Natural killer cell (primary cell): ENCODE results near the gene SAMD5. TPM values are rescaled to one million over a fixed set of nuclear protein-coding genes. Genes with fewer than 3 reads are reported as not detected.

Experiments
- ATAC-seq, 3 donors: fragments of 150-1000 bp in 2 of 3; fragments of 200-7000 bp in 1 of 3; cut with Tn5 transposase; 1 replicate in 1 of 3; 2 replicates in 2 of 3; pipeline ENCODE4 v1.10.0; 2021; ENCODE audit warnings: mild to moderate bottlenecking in 2 of 3, moderate library complexity in 2 of 3
- DNase-seq, 2 donors: peaks; one replicate each; pipeline versions ENCODE4 v3.0.0 to v3.0.0-alpha.2; 2013 to 2021; ENCODE audit warnings: mixed read lengths in 1 of 2
- H3K27ac ChIP-seq: one replicate; pipeline ENCODE4 v1.5.1; 2013; ENCODE audit warnings: mild to moderate bottlenecking, low read length
- H3K27me3 ChIP-seq: one replicate; pipeline ENCODE4 v1.6.1; 2013; ENCODE audit warnings: low read length; ENCODE audit not compliant: control insufficient read depth, insufficient read depth
- H3K36me3 ChIP-seq: one replicate; pipeline ENCODE4 v1.6.1; 2013; ENCODE audit warnings: low read length; ENCODE audit not compliant: control insufficient read depth, insufficient read depth
- H3K4me1 ChIP-seq: one replicate; pipeline ENCODE4 v1.6.1; 2013; ENCODE audit warnings: low read length; ENCODE audit not compliant: control insufficient read depth, insufficient read depth
- H3K4me3 ChIP-seq: one replicate; pipeline ENCODE4 v1.5.1; 2013; ENCODE audit warnings: low read length
- H3K9me3 ChIP-seq: one replicate; pipeline ENCODE4 v1.6.1; 2013; ENCODE audit warnings: low read length; ENCODE audit not compliant: control insufficient read depth, insufficient read depth
- H3K27ac Mint-ChIP-seq, 2 donors: one replicate each; pipeline ENCODE4 v1.8.0; 2022; ENCODE audit warnings: mild to moderate bottlenecking in 2 of 2, mixed read lengths in 2 of 2, moderate library complexity in 1 of 2
- H3K27me3 Mint-ChIP-seq, 2 donors: one replicate each; pipeline ENCODE4 v1.8.0; 2022; ENCODE audit warnings: low read depth in 2 of 2, mixed read lengths in 2 of 2
- H3K36me3 Mint-ChIP-seq: one replicate; pipeline ENCODE4 v1.8.0; 2022; ENCODE audit warnings: mixed read lengths
- H3K4me1 Mint-ChIP-seq, 2 donors: one replicate each; pipeline ENCODE4 v1.8.0; 2022; ENCODE audit warnings: mixed read lengths in 2 of 2
- H3K4me3 Mint-ChIP-seq: one replicate; pipeline ENCODE4 v1.8.0; 2022; ENCODE audit warnings: mild to moderate bottlenecking, moderate library complexity, mixed read lengths
- H3K9me3 Mint-ChIP-seq, 2 donors: one replicate each; pipeline ENCODE4 v1.8.0; 2022; ENCODE audit warnings: mixed read lengths in 2 of 2
- WGBS: methylation state at CpG from one replicate; pipeline ENCODE4 v1.1.7; 2013; ENCODE audit warnings: missing lambda C conversion rate; ENCODE audit not compliant: insufficient coverage; 5-methylcytosine and 5-hydroxymethylcytosine counted together
- intact Hi-C: fragments of 100-400 bp; cut with micrococcal nuclease; formaldehyde crosslinking; loops from one replicate; pipeline ENCODE4 v1.14.2; 2022
- total RNA-seq, 4 donors: library from RNA; stranded (reverse); fragments of 120-200 nt in 1 of 4; gene quantifications; one replicate each; pipeline versions ENCODE4 v1.2.3 to v1.2.4, GENCODE V29; 2013 to 2022
- TF ChIP-seq, protein P1 (sequence below): fragments of 200-600 bp; IDR thresholded peaks from one replicate; pipeline ENCODE4 v1.8.0; 2022; ENCODE audit warnings: antibody characterized with exemption

The SAMD5 gene
- total RNA-seq, 3 donors from 2014 or later (not counting 1 experiment from before 2014, with no cell fraction given), result not detected

DNA sequence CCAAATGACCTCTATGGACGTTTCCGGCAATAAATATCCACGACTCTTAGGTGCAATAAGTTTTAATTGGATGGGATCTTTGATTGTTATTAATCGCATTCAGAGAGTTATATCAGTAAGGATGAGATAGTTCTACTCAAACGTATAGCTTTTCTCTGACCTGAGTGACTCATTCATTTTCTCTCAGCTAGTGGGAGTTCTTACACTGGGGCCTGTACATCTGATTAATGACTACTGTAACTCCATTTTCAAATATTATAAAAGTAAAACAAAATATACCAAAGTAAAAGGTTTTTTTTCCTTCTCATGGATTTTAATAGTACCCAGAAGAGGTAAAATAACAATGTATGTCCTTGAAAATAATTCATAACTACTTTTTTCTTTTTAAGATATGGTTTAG, 41.1 kb upstream of the SAMD5 start:
- Histone ChIP-seq H3K27me3 (no peaks in the 10 kb centered on the region), H3K4me1 (no peaks in the 10 kb centered on the region), H3K36me3 (no peaks in the 10 kb centered on the region), H3K4me3 (no peak overlapping the region), H3K27ac (no peak overlapping the region), H3K9me3 (no peaks in the 10 kb centered on the region)
- peaks cover 0 to 2% of the 10 kb centered on the region in 2 donors for H3K27me3 Mint-ChIP-seq
- WGBS, result 9% methylated on average over 5 of the region's 5 CpGs
- DNase-seq (no peak), ATAC-seq (no peak)
- no peak overlapping the region for H3K27ac Mint-ChIP-seq
- intact Hi-C loops, result no loop called here
- no peak overlapping the region for H3K4me3 Mint-ChIP-seq
- no peaks in the 10 kb centered on the region for H3K36me3 Mint-ChIP-seq
- TF ChIP-seq, protein P1, sequence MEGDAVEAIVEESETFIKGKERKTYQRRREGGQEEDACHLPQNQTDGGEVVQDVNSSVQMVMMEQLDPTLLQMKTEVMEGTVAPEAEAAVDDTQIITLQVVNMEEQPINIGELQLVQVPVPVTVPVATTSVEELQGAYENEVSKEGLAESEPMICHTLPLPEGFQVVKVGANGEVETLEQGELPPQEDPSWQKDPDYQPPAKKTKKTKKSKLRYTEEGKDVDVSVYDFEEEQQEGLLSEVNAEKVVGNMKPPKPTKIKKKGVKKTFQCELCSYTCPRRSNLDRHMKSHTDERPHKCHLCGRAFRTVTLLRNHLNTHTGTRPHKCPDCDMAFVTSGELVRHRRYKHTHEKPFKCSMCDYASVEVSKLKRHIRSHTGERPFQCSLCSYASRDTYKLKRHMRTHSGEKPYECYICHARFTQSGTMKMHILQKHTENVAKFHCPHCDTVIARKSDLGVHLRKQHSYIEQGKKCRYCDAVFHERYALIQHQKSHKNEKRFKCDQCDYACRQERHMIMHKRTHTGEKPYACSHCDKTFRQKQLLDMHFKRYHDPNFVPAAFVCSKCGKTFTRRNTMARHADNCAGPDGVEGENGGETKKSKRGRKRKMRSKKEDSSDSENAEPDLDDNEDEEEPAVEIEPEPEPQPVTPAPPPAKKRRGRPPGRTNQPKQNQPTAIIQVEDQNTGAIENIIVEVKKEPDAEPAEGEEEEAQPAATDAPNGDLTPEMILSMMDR, result no peak
- peaks cover 10 to 11% of the 10 kb centered on the region in 2 donors for H3K9me3 Mint-ChIP-seq
- no peaks in the 10 kb centered on the region for H3K4me1 Mint-ChIP-seq

DNA sequence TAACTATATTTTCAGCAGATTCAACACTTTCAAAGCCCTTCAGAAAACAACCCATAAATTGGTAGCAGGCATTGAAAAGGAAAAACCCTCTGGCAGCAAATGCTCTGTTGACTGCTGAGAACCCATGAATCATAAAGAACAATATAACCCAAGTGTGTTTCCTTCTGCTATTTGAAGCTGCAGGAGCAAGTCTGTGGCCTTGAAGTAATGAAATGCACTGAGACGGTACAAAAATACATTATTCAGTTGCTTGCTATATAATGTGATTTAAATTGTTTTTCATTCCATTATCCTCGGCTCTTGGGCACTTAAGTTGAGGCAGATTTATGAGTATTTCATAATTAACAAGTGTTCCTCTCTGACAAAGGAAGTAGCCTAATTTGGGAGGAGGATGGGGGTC, 40.6 kb upstream of the SAMD5 start:
- TF ChIP-seq, protein P1, result no peak
- H3K36me3 Mint-ChIP-seq, result no peaks in the 10 kb centered on the region
- H3K36me3 ChIP-seq, result no peaks in the 10 kb centered on the region
- H3K27me3 ChIP-seq, result no peaks in the 10 kb centered on the region
- intact Hi-C loops, result no loop called here
- H3K4me1 Mint-ChIP-seq, result no peaks in the 10 kb centered on the region
- H3K9me3 Mint-ChIP-seq, result peaks cover 10 to 11% of the 10 kb centered on the region in 2 donors
- H3K9me3 ChIP-seq, result no peaks in the 10 kb centered on the region
- H3K27ac Mint-ChIP-seq, result no peak overlapping the region
- H3K4me1 ChIP-seq, result no peaks in the 10 kb centered on the region
- WGBS, result 20% methylated on average over 1 of the region's 2 CpGs
- DNase-seq (no peak), ATAC-seq (no peak)
- no peak overlapping the region for H3K4me3 Mint-ChIP-seq
- H3K27me3 Mint-ChIP-seq, result peaks cover 0 to 2% of the 10 kb centered on the region in 2 donors
- H3K4me3 ChIP-seq, result no peak overlapping the region
- no peak overlapping the region for H3K27ac ChIP-seq

DNA sequence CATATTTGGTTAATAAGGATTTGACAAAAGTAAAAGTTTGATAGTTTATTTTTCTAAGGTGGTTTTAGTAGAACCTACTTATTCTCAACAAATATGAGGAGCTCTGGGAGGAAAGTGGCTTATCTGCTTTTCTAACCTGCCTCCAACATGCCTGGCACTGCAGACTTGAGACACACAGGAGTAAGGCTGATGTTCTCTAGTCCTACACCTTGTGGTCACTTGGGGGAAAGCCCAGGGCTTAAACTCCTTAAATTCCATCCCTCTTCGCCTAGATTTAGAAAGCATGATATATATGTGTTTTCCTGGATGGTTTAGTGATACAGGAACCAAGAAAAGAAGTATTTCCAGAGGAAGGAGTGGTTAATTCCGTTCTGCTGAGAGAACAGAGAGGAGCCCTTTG, 39.9 kb upstream of the SAMD5 start:
- no peaks in the 10 kb centered on the region for H3K4me1 Mint-ChIP-seq
- TF ChIP-seq, protein P1, result no peak

DNA sequence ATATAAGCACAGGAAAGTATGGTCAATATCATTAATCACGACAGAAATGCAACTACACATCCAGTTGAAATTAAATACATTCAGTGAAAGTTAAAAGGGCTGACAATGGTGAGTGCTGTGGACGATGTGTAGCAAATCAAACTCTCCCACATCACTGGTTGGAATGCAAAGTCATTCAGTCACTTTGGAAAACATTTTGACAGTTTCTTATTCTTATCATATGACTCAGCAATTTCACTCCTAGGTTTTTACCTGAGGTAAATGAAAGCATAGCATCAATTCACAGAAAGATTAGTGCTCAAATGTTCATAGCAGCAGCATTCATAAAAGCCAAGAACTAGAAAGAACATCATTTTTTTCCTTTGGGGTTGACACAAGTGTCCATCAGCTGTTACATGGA, 28.6 kb upstream of the SAMD5 start:
- no peaks in the 10 kb centered on the region for H3K27me3 Mint-ChIP-seq
- no peak overlapping the region for H3K4me3 ChIP-seq
- no peaks in the 10 kb centered on the region for H3K4me1 ChIP-seq
- H3K27ac ChIP-seq, result no peak overlapping the region
- WGBS, result 82% methylated on average over 1 of the region's 2 CpGs
- no peak overlapping the region for H3K4me3 Mint-ChIP-seq
- H3K36me3 Mint-ChIP-seq, result no peaks in the 10 kb centered on the region
- intact Hi-C loops, result no loop called here
- ATAC-seq, result no peak
- H3K27ac Mint-ChIP-seq, result no peak overlapping the region
- no peaks in the 10 kb centered on the region for H3K36me3 ChIP-seq
- H3K9me3 Mint-ChIP-seq, result no peaks in the 10 kb centered on the region
- H3K4me1 Mint-ChIP-seq, result no peaks in the 10 kb centered on the region
- H3K9me3 ChIP-seq, result no peaks in the 10 kb centered on the region
- H3K27me3 ChIP-seq, result no peaks in the 10 kb centered on the region
- TF ChIP-seq, protein P1, result no peak
- no peak for DNase-seq

More for the DNA sequence above, 39.9 kb upstream of the SAMD5 start:
- Mint-ChIP-seq H3K27me3 (peaks cover 0 to 3% of the 10 kb centered on the region in 2 donors), H3K9me3 (peaks cover 10 to 11% of the 10 kb centered on the region in 2 donors), H3K27ac (no peak overlapping the region), H3K4me3 (no peak overlapping the region), H3K36me3 (no peaks in the 10 kb centered on the region)
- intact Hi-C loops, result no loop called here
- no peaks in the 10 kb centered on the region for H3K36me3 ChIP-seq
- H3K9me3 ChIP-seq, result no peaks in the 10 kb centered on the region
- H3K27ac ChIP-seq, result no peak overlapping the region
- 62% methylated on average over 1 of the region's 2 CpGs for WGBS
- no peak for ATAC-seq
- no peak overlapping the region for H3K4me3 ChIP-seq
- no peaks in the 10 kb centered on the region for H3K27me3 ChIP-seq
- no peak for DNase-seq
- no peaks in the 10 kb centered on the region for H3K4me1 ChIP-seq
